Activated T-cell treated with anti-CD3 and anti-CD28 coated beads for 24 hours (primary cell): Measurements from ENCODE around the gene AP4M1.
"Not testable (repeated sequence)": the region's sequence is repeated elsewhere in the genome, so short reads cannot be mapped to it uniquely, and the experiment has no call there.

Experiments
- DNase-seq: peaks from one replicate; pipeline ENCODE4 v3.0.0-alpha.2; 2020; ENCODE audit warnings: low read depth

AP4M1 gene

DNA sequence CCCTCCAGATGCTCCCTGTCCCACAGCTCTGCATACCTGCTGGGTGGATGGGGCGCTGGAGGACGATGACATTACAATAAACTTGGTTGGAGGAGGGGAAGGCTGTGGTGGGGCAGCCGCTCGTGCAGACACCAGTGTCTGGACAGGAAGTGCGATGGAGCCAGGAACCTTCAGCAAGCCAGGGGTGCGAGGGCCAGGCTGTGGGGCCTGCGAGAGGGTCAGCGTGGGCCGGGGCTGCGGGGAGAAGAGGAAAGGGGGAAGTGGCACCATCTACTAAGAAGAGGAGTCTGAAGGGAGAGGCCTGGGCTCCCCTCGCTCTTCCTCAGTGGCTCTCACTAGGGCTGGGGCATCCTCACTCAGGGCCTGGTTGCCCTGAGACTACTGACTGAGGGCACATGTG lies 6.4 kb downstream of the AP4M1 start:
- DNase-seq: no peak

GRCh38 chr7:100109521-100110163 lies 8.2 kb downstream of the AP4M1 start:
- no peak for DNase-seq

DNA sequence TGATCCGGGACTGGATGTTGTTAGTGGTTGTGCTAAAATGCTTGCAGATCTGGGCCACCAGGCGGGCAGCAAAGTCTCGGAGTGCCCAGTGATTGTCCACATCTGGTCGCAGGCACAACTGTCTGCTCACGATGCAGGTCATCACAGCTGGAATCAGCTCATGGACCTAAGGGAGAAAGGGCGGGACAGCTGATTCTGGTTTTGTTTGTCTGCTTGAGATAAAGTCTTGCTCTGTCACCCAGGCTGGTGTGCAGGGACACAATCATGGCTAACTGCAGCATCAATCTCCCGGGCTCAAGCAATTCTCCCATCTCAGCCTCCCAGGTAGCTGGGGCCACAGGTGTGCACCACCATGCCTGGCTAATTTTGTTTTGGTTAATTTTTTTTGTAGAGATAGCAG lies 9.7 kb downstream of the AP4M1 start:
- no peak for DNase-seq

- no peak for DNase-seq
Measured at GRCh38 chr7:100111914-100112313, 10.5 kb downstream of the AP4M1 start.

- no peak for DNase-seq
Measured at GRCh38 chr7:100115026-100115425, 13.6 kb downstream of the AP4M1 start.

- no peak for DNase-seq
Measured at GRCh38 chr7:100118388-100119071, 17.1 kb downstream of the AP4M1 start.

DNA sequence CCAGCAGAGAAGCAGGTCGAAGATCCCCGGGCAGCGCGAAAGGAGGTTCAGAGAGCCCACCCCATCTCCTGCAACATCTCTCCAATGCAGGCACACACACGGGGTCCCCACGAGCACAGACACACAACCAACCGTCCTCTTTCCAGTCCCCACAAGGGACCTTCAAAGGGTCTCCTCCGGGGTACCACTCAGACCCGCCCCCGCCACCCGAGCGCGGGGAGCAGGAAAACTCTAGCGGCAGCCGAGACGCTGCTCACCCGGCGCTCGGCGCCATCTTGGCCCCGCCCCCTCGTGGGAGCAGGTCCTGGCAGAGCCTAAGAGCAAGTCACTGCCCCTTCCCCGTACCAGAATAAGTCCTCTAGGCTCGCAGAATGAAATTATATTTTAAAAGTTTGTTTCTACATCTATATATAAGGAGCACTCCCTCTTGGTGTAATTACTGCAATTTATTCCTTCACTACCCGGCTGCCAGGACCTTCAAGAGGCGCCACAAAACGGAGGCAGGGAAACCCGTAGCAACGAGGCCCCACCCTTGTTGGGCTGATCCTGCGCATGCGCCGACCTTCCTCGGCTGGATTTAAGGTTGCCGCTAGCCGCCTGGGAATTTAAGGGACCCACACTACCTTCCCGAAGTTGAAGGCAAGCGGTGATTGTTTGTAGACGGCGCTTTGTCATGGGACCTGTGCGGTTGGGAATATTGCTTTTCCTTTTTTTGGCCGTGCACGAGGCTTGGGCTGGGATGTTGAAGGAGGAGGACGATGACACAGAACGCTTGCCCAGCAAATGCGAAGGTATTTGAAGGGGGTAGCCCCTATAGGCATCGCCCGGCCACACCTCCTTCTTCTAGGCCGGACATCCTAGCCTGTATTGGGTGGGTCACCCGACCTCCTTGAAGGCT lies 17.9 kb downstream of the AP4M1 start, which contains the start of the genes CNPY4 and TAF6:
Gene CNPY4 (plus strand): TSS at position 563 of the 898 bp plus-strand sequence. CDS start 111 bp downstream, at position 674.
Gene TAF6 (minus strand): TSS at position 287 of the 898 bp plus-strand sequence. CDS start 5,149 bp downstream, outside the sequence.
- peak; percentile 94 for DNase-seq

DNA sequence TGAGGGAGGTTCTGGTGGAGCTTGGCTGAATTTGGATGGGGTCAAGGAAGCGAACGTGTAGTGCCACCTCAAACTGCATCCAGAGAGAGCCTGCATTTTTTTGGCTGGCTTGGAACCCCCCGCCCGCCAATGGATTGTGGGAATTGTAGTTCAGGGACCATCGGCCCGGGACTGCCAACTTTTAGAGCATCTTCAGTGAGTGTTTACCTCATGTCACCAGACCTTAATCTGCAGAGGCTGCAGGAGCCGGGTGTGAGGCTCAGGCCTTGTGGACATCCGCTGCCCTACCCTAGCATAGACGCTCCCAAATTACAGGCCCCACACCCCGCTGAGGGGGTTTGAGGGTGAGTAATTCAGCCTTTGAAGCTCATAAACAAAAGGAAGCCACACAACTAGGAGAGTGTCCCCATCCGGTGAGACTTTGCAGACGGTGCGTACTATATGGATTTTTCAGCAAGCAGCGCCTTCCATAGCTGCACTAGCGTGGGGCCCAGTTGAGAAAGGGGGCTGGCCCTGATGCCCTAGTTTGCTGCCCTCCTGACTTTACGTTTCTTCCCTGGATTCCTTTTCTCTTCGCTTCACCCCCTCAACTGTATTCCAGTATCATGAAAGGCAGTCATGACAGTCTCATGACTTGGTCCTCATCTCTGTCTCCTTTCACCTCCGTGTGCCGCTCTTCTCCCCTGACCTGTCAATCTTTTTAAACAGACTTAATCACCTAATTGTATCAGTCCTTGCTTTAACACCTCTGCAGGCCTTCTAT lies 18.7 kb downstream of the AP4M1 start:
- peak; percentile 62 for DNase-seq

DNA sequence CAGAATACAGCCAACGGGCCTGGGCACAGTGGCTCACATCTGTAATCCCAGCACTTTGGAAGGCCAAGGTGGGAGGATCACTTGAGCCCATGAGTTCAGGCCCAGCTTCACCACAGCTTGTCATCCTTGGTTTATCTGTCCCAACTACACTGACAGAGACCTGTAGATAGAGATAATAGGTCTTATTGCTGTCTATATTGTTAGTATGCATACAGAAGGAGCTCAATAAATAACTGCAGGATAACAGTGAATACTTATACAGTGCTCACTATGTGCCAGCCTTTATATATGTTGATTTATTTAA lies 19.2 kb downstream of the AP4M1 start:
- DNase-seq: no peak

DNA sequence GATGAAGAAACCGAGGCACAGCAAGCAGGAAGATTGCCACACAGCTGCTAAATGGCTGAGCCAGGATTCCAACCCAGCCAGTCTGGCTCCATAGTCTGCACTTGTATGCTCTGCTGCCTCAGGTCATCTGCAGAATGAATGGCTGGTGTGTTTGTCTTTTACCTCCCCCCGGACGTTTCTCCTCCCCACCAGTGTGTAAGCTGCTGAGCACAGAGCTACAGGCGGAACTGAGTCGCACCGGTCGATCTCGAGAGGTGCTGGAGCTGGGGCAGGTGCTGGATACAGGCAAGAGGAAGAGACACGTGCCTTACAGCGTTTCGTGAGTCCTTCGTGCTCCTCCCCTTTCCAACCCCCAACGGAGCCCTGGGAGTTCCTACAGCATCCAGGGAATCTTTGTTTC lies 20.6 kb downstream of the AP4M1 start:
- no peak for DNase-seq

DNA sequence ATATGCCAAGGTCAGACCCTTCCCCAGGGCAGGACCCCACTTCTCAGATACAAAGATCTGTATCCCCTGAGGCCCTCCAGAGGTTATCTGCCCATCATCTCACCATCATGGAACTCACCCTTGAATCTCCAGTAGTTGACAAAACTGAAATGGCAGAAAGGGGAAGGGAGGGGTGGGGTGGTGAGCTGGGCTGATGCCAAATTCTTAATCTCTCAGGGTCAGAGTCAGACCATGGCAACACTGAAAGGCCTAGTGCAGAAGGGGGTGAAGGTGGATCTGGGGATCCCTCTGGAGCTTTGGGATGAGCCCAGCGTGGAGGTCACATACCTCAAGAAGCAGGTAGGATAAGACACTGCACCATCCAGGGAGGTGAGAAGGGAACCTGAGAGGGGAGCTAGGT lies 21.1 kb downstream of the AP4M1 start:
- DNase-seq: no peak

DNA sequence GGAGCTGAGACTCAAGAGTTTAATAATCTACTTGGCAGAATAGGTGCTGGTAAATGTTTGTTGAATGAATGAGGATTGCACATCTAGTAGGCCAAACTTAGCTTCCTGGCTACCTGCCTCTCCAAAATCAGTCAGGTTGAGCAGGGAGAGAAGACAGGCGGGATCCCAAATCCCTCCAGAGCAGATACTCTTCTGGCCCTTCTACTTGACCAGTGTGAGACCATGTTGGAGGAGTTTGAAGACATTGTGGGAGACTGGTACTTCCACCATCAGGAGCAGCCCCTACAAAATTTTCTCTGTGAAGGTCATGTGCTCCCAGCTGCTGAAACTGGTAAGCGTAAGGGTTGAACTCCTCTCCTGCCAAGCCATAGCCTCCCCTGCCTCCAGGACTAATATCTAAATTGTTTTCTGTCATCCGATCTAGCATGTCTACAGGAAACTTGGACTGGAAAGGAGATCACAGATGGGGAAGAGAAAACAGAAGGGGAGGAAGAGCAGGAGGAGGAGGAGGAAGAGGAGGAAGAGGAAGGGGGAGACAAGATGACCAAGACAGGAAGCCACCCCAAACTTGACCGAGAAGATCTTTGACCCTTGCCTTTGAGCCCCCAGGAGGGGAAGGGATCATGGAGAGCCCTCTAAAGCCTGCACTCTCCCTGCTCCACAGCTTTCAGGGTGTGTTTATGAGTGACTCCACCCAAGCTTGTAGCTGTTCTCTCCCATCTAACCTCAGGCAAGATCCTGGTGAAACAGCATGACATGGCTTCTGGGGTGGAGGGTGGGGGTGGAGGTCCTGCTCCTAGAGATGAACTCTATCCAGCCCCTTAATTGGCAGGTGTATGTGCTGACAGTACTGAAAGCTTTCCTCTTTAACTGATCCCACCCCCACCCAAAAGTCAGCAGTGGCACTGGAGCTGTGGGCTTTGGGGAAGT lies 23.1 kb downstream of the AP4M1 start:
- no peak for DNase-seq

- DNase-seq: no peak
Measured at GRCh38 chr7:100126239-100126930, 24.9 kb downstream of the AP4M1 start.

GRCh38 chr7:100126931-100127865 lies 25.8 kb downstream of the AP4M1 start, which contains the start of gene MBLAC1:
TSS of gene MBLAC1 (plus strand) at chr7:100126967. CDS start at chr7:100127396, 429 bp downstream.
- peak; percentile 85 for DNase-seq

DNA sequence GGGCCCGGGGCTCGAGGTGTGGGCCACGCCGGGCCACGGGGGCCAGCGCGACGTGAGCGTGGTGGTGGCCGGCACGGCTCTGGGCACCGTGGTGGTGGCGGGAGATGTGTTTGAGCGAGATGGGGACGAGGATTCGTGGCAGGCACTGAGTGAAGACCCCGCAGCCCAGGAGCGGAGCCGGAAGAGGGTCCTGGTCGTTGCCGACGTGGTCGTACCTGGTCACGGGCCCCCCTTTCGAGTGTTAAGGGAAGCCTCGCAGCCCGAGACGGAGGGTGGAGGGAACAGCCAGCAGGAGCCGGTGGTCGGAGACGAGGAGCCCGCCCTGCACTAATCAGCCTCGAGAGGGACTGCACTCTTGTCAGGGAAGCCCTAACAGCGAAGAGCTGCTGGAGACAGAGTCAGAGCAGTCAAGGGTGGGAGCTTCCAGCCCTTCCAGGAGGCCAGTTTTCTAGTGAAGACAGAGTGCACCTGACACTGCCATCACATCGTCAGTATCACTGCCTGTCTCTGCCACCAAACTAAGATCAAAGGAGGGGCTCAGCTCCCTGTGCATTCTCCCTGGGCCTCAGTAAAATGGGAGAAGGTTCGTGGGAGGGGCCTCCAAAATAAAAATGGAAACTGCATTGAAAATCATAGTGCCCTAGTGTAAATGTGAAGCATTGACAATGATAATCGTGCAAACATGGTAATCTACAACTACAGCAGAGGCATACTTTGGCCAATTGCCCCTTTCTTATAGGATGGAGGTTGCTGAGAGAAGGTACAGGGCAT lies 26.6 kb downstream of the AP4M1 start:
- no peak for DNase-seq

- DNase-seq: no peak
Measured at GRCh38 chr7:100128637-100128963, 27.2 kb downstream of the AP4M1 start.

DNA sequence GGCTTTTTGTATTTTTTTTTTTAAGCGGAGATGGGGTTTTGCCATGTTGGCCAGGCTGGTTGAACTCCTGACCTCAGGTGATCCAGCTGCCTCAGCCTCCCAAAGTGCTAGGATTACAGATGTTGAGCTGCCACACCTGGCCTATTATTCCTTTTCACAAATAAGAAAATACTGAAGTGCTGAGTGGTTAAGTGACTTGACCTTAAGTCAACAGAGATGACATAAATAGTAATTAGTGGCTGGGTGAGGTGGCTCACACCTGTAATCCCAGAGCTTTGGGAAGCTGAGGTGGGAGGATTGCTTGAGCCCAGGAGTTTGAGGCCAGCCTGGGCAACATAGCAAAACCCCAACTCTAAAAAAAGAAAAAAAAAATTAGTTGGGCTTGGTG lies 28.8 kb downstream of the AP4M1 start:
- not testable (repeated sequence) for DNase-seq
